CD4-positive, alpha-beta T cell (primary cell): ENCODE data around the gene POM121L12. TPM values are rescaled to one million over a fixed set of nuclear protein-coding genes. Genes with fewer than 3 reads are reported as not detected.

ENCODE experiments used
- ATAC-seq: fragments of 200-7000 bp; cut with Tn5 transposase; one replicate; pipeline ENCODE4 v1.10.0; 2022; ENCODE audit warnings: mild to moderate bottlenecking; ENCODE audit not compliant: poor library complexity
- CTCF ChIA-PET: fragments of 350-600 bp; sonication (Branson Sonifier 250); formaldehyde crosslinking; loops from one replicate; lab custom pipeline; 2021; ENCODE audit warnings: antibody characterized with exemption, inconsistent platforms; lab: Charles Lee
- POLR2A ChIA-PET: fragments of 350-600 bp; sonication (Branson Sonifier 250); formaldehyde crosslinking; loops from one replicate; lab custom pipeline; 2021; ENCODE audit warnings: antibody characterized with exemption, inconsistent platforms; lab: Charles Lee
- DNase-seq, 14 experiments: peaks; one replicate each; pipeline ENCODE4 v3.0.0-alpha.2; 2013 to 2020; ENCODE audit warnings: mixed read lengths in 2 of 14
- H3K27ac ChIP-seq, 2 donors: one replicate each; pipeline versions ENCODE4 v1.5.1 to v1.7.0; 2013; ENCODE audit warnings: low read length in 2 of 2, low read depth in 1 of 2, mild to moderate bottlenecking in 1 of 2
- H3K27me3 ChIP-seq, 2 experiments: 1 replicate in 1 of 2; 2 replicates in 1 of 2; pipeline versions ENCODE4 v1.6.1 to v1.7.0; 2013; ENCODE audit warnings: low read length in 2 of 2, control low read depth in 1 of 2, mild to moderate bottlenecking in 1 of 2, moderate library complexity in 1 of 2; ENCODE audit not compliant: insufficient read depth in 2 of 2, control insufficient read depth in 1 of 2
- H3K36me3 ChIP-seq: one replicate; pipeline ENCODE4 v1.6.1; 2013; ENCODE audit warnings: low read length, control low read depth; ENCODE audit not compliant: insufficient read depth
- H3K4me1 ChIP-seq: one replicate; pipeline ENCODE4 v1.6.1; 2013; ENCODE audit warnings: low read length, control low read depth; ENCODE audit not compliant: insufficient read depth
- H3K4me3 ChIP-seq: one replicate; pipeline ENCODE4 v1.5.1; 2013; ENCODE audit warnings: mild to moderate bottlenecking, low read length, moderate library complexity
- H3K9me3 ChIP-seq, 2 experiments: 1 replicate in 1 of 2; 2 replicates in 1 of 2; pipeline versions ENCODE4 v1.6.1 to v1.7.0; 2013; ENCODE audit warnings: low read length in 2 of 2, mild to moderate bottlenecking in 2 of 2, control low read depth in 1 of 2, moderate library complexity in 1 of 2; ENCODE audit not compliant: control insufficient read depth in 1 of 2, insufficient read depth in 1 of 2
- H3K27ac Mint-ChIP-seq: one replicate; pipeline ENCODE4 v1.8.0; 2020; ENCODE audit warnings: mixed read lengths
- H3K27me3 Mint-ChIP-seq: one replicate; pipeline ENCODE4 v1.8.0; 2021; ENCODE audit warnings: mixed read lengths
- H3K36me3 Mint-ChIP-seq: one replicate; pipeline ENCODE4 v1.8.0; 2021; ENCODE audit warnings: low read depth, mixed read lengths
- H3K4me1 Mint-ChIP-seq: one replicate; pipeline ENCODE4 v1.8.0; 2021; ENCODE audit warnings: low read depth, mixed read lengths
- H3K4me3 Mint-ChIP-seq: one replicate; pipeline ENCODE4 v1.8.0; 2020; ENCODE audit warnings: mild to moderate bottlenecking, mixed read lengths
- H3K9me3 Mint-ChIP-seq: one replicate; pipeline ENCODE4 v1.8.0; 2020; ENCODE audit warnings: mixed read lengths
- intact Hi-C, 2 experiments: fragments of 100-400 bp; cut with DNase I in 1 of 2; cut with micrococcal nuclease in 1 of 2; formaldehyde crosslinking; loops; one replicate each; pipeline versions ENCODE4 v1.15.1 to v1.9.0; 2023 to 2025; cut with DNase I, micrococcal nuclease
- total RNA-seq, 174 experiments: library from RNA in 2 of 174; stranded (reverse) in 2 of 174; gene quantifications; one replicate each; pipeline ENCODE4 v1.2.3 and lab custom pipeline; 2021 to 2026
- TF ChIP-seq, protein P1 (sequence below): fragments of 200-600 bp; IDR thresholded peaks from one replicate; pipeline ENCODE4 v1.8.0; 2022; ENCODE audit warnings: antibody characterized with exemption, mild to moderate bottlenecking

Gene POM121L12
- total RNA-seq, 2 experiments from 2014 or later = not detected

- POLR2A ChIA-PET = no interaction called here
- Histone ChIP-seq H3K36me3 (no peaks in the 10 kb centered on the region), H3K9me3 (peaks cover 3 to 5% of the 10 kb centered on the region in 2 experiments), H3K4me1 (no peaks in the 10 kb centered on the region), H3K27ac (no peak overlapping the region), H3K27me3 (no peaks in the 10 kb centered on the region), H3K4me3 (no peak overlapping the region)
- TF ChIP-seq, protein P1, sequence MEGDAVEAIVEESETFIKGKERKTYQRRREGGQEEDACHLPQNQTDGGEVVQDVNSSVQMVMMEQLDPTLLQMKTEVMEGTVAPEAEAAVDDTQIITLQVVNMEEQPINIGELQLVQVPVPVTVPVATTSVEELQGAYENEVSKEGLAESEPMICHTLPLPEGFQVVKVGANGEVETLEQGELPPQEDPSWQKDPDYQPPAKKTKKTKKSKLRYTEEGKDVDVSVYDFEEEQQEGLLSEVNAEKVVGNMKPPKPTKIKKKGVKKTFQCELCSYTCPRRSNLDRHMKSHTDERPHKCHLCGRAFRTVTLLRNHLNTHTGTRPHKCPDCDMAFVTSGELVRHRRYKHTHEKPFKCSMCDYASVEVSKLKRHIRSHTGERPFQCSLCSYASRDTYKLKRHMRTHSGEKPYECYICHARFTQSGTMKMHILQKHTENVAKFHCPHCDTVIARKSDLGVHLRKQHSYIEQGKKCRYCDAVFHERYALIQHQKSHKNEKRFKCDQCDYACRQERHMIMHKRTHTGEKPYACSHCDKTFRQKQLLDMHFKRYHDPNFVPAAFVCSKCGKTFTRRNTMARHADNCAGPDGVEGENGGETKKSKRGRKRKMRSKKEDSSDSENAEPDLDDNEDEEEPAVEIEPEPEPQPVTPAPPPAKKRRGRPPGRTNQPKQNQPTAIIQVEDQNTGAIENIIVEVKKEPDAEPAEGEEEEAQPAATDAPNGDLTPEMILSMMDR = no peak
- intact Hi-C loops = no loop called here
- ATAC-seq = no peak
- CTCF ChIA-PET = no interaction called here
- Mint-ChIP-seq H3K27me3 (no peaks in the 10 kb centered on the region), H3K4me1 (no peaks in the 10 kb centered on the region), H3K4me3 (no peak overlapping the region), H3K27ac (no peak overlapping the region), H3K36me3 (no peaks in the 10 kb centered on the region), H3K9me3 (peaks cover 23% of the 10 kb centered on the region)
- no peak for DNase-seq
Observed at GRCh38 chr7:53059591-53059990, 24.2 kb downstream of the POM121L12 start.

GRCh38 chr7:53060066-53060465, 24.6 kb downstream of the POM121L12 start:
- POLR2A ChIA-PET = no interaction called here
- ATAC-seq = no peak
- H3K36me3 ChIP-seq = no peaks in the 10 kb centered on the region

DNA sequence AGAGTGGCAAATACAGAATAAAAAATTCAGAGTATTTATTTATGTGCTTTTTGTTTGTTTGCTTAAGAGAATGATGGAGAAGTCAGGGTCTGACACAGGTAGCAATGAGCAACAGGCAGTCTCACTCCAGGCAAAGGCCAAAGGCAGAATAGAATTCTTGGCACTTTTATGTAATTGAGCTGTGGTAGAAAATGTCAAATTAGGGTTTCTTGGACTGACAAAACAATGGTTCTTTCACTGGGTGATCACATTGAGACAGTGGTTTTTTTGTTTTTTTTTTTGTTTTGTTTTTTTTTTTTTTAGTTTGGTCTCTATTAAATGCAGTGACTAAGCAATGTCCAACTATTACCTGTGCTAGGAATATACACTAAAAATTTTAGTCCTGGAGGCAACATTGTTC, 27.4 kb downstream of the POM121L12 start:
- Mint-ChIP-seq H3K9me3 (peaks cover 18% of the 10 kb centered on the region), H3K27ac (no peak overlapping the region), H3K4me3 (no peak overlapping the region), H3K27me3 (no peaks in the 10 kb centered on the region), H3K36me3 (no peaks in the 10 kb centered on the region), H3K4me1 (no peaks in the 10 kb centered on the region)
- Histone ChIP-seq H3K4me1 (no peaks in the 10 kb centered on the region), H3K27ac (no peak overlapping the region), H3K9me3 (peaks cover 0 to 3% of the 10 kb centered on the region in 2 experiments), H3K36me3 (no peaks in the 10 kb centered on the region), H3K27me3 (no peaks in the 10 kb centered on the region), H3K4me3 (no peak overlapping the region)
- ATAC-seq (no peak), DNase-seq (no peak)
- ChIA-PET POLR2A (no interaction called here), CTCF (no interaction called here)
- TF ChIP-seq, protein P1 = no peak
- intact Hi-C loops = no loop called here

More at GRCh38 chr7:53060066-53060465, 24.6 kb downstream of the POM121L12 start:
- TF ChIP-seq, protein P1 = no peak
- CTCF ChIA-PET = no interaction called here
- Mint-ChIP-seq H3K4me1 (no peaks in the 10 kb centered on the region), H3K36me3 (no peaks in the 10 kb centered on the region), H3K27ac (no peak overlapping the region), H3K4me3 (no peak overlapping the region), H3K9me3 (peaks cover 20% of the 10 kb centered on the region), H3K27me3 (no peaks in the 10 kb centered on the region)
- Histone ChIP-seq H3K27ac (no peak overlapping the region), H3K4me1 (no peaks in the 10 kb centered on the region), H3K4me3 (no peak overlapping the region), H3K9me3 (peaks cover 3 to 5% of the 10 kb centered on the region in 2 experiments), H3K27me3 (no peaks in the 10 kb centered on the region)
- intact Hi-C loops = no loop called here
- no peak for DNase-seq
